ENCODE measurements around the gene RASAL2.

The RASAL2 gene

DNA sequence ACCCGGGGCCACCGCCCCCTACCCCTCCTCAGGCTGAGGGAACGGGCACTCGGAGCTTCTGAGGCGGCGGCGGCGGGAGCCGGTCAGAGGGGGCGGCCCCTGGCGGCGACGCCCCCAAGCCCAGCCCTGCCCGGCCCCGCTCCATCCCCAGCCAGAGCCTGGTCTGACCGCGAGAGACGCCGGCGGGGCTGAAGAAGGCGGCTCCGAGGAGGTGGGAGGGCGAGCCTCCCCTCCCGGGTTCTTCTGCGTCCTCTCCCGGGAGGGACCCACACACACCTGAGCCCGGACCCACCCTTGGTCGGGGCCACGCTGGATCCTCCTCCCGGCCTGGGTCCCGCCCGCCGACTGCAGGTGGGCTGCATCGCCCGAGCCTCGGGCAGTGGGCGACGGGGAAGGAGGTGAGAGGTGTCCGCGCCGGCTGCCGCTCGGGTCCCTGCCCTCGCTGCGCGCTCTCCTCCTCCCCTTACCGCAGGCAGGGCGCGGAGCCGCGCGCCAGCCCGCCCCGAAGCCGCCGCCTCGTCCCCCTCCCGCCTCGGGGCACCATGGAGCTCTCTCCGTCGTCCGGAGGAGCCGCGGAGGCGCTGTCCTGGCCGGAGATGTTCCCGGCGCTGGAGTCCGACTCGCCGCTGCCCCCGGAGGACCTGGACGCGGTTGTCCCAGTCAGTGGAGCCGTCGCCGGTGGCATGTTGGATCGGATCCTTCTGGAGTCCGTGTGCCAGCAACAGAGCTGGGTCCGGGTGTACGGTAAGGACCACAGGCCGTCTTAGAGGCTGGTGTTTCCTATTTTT is at the start of gene RASAL2:
TSS of gene RASAL2 (plus strand) at position 154 of the 788 bp plus-strand sequence. CDS start at position 543, 389 bp downstream.
- DNase-seq = peak; percentile 77

DNA sequence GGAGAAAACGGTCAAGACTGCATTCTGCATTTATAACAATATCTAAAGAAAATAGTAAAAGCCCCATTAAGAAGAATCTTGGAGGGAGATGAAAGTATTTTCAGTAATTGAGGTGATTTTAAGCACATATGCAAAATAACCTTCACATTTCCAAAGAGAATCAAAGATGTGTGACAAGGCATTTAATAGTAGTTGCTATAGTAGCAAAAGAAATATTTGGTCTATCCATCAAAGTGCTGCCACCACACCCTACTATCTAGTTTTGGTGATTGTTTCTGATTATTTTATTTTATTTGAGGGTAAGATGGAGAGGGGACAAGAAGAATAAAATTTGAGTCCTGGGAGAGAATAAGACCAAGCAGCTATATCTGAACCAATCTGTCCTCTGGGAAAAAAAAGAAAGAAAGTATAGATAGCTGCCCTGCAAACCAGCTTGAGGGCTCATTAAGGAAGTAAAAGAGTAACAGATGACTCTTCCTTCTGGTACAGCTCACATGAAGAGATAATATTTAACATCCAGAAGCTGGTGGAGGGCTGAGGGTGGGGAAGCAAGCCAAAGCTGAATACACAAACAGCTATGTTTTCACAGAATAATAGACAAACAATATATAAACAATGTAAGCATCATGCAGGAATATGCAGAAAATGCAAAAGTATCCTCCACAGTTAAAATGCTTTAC is 47.2 kb upstream of the RASAL2 start:
- DNase-seq = no peak

GRCh38 chr1:178047403-178048093 is 46.4 kb upstream of the RASAL2 start:
- DNase-seq = no peak

- DNase-seq = no peak
Observed at GRCh38 chr1:178048426-178048825, 45.5 kb upstream of the RASAL2 start.

GRCh38 chr1:178048883-178049282 is 45.0 kb upstream of the RASAL2 start:
- DNase-seq = no peak

DNA sequence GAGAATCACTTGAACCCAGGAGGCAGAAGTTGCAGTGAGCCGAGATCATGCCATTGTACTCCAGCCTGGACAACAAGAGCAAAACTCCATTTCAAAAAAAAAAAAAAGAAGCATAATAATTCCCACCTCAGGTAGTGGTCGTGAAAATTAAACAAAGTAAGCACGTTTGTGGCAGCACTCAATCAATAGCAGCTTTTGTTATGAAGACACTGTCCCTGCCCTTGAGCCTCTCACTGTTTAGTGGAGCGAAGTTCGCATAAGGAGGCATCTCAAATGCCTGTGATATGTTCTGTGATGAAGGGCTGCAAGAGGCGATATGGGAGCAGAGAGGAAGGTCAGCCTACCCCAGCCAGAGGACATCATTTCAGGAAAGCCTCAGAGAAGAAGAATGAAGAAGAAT is 43.8 kb upstream of the RASAL2 start:
- no peak for DNase-seq

DNA sequence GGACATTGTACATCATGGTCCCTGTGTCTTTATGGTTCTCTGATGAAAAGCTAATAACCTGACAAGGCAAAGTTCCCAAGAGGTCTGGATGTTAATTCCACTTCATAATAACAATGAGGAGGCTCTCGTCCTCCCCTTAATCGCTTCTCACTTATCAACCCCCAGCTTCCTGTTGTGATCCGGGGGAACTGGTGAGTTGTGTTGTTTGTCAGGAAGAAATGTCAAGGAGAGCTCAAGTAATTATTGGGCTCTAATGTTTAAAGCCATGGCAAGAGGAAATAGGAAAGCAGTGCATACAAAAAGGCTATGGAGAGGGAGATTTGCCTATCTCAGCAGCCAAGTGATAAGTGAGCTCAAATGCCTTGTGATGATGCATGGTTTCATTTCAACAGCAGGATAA is 42.8 kb upstream of the RASAL2 start:
- no peak for DNase-seq

GRCh38 chr1:178052650-178053461 is 41.0 kb upstream of the RASAL2 start:
- DNase-seq = no peak

GRCh38 chr1:178055093-178055492 is 38.8 kb upstream of the RASAL2 start:
- no peak for DNase-seq

DNA sequence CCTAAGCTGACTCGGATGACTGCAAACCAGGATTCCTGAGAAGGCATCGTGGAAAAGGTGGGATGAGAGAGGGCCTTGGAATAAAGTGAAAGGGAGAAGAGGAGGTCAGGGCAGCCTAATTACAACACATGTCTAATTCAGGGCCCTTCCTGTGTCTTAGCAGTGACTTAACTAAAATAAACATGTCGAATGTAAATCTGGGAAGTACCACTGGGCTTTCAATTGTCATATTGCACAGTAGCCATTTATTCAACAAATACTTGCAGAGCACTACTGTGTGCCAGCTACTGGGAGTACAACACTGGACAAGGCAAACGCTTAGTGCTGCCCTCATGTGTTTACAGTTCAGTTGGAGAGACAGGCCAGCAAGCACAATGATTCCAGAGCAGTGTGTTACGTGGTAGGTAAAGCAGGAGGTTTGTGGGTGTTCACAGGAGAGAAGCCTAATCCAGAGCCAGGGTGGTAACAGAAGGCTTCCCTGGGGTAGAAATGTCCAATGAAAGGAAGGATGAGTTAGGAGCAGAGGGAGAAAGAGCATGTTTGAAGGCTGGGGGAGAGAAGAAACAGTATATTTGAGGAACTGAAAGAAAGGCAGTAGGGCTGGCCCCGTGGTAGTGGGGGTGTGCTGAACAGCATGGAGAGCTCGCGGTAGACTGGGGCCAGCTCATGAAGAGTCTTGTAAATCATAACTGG is 38.0 kb upstream of the RASAL2 start:
- no peak for DNase-seq

- DNase-seq = no peak
Observed at GRCh38 chr1:178057141-178057765, 36.7 kb upstream of the RASAL2 start.

DNA sequence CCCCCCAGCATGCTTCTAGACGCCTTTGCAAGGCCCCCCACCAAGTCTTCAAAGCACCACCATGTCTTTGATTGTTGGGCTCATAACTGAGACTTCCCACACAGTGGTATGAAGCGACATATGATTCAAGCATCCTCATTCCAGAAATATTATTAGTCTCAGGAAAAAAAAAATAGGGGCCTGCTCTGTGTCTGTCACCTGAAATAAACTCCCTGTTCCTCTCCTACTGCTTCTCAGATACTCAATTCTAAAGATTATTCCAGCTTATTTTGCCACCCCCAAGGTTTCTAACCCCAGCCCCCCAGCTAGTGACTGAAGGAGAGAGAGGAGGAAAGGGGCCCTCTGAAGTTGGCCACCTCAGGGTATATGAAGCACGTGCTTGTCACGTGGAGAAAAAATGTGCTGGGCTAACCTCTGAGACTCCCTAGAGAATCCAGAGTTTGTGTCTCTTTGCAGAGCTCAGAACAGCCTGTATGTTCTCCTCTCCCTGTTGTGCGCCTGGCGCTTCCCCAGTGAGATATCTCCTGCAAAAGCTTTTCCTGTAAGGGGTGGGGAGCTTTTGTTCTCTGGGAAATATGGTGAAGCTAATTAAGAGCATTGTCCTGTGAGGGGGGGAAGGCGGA is 35.9 kb upstream of the RASAL2 start:
- DNase-seq = no peak

DNA sequence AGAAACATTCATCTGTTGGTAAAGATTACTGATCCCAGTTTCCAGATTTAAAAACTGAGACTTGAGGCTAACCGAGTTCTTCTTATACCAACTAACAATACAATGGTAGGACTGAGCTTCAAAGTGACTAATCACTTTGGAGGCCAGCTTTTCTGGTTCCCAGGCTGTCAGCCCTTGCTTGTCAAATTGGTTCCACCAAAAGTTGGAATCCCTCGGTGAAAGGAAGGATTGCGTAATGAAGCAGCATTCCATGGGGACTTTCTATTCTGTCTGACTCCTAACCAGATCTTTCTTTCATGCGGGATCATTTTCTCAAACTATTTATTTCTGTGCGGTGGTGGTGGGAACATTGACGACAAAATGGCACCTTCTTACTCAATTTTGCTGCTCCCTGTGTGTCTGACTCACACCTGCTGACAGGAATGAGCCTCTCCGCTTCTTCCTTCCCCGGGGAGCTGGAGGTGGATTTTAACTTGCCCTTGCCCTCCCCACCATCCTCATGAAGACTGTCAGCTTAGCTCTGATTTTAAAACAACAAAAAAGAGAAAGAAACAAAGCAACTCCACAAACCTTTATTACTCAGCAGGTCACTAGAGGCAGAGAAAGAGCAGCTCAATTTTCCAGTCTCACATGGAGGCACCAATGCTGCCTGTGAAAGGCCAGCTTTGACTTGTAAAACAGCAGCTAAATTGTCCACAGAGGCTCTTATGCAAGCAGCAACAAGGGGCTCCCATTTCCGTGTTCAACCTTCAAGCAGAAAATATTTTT is 32.9 kb upstream of the RASAL2 start:
- no peak for DNase-seq

DNA sequence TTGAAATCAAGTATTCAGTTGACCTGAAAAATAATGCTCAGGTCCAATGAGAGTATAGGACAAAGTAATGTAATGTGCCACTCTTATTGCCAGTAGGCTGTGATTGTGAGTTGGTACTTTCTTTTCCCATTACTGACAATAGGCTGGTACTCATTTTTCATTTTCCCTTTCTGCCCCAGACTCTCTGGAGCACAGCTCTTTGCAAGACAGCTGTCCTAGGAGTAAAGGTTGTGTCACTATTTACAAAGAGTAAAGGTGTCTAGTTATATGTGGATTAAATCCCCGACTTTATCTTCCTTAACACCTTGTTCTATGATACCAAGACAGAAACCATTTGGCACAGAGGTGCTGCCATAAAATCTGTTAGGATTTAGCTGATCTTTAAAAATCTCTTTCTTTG is 32.3 kb upstream of the RASAL2 start:
- no peak for DNase-seq

- DNase-seq = no peak
Observed at GRCh38 chr1:178064191-178064821, 29.6 kb upstream of the RASAL2 start.

GRCh38 chr1:178065250-178065649 is 28.7 kb upstream of the RASAL2 start:
- no peak for DNase-seq

- DNase-seq = no peak
Observed at GRCh38 chr1:178066296-178066907, 27.5 kb upstream of the RASAL2 start.

GRCh38 chr1:178066908-178067614 is 26.8 kb upstream of the RASAL2 start:
- no peak for DNase-seq

DNA sequence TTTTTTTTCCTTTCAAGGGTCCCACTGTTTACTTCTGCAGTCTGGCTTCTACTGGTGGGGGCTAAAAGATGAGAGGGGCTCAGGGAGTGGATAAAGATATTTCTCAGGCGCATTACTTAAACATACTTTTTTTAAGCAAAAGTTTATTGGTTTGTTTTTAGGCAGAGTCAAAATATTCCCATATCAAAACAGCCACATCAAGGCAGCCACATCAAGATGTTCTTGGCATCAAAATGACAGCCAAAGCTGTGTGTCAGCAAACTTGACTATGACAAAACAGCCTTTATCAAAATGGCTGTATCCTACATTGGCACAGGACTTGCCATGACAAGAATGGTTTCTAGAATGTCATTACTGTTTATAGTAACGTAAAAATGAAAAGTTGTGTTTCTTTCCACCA is 22.1 kb upstream of the RASAL2 start:
- no peak for DNase-seq

Measured in GOT3 (cell line).